Peyer's patch (tissue), 4 donors: ENCODE measurements around the gene ITPRIP. TPM values are rescaled to one million over a fixed set of nuclear protein-coding genes. Genes with fewer than 3 reads are reported as not detected.
A peak's percentile ranks its signal among the peaks of the same experiment; 100 is the strongest.

Source experiments
- DNase-seq, 3 donors: peaks; one replicate each; pipeline ENCODE4 v3.0.0-alpha.2; 2017 to 2019
- H3K27ac ChIP-seq, 4 donors: fragments of 200-600 bp; sonication (generic); one replicate each; pipeline ENCODE4 v1.5.1; 2016 to 2019
- H3K27me3 ChIP-seq, 2 donors: fragments of 200-600 bp; sonication (generic); one replicate each; pipeline ENCODE4 v1.5.1; 2019
- H3K36me3 ChIP-seq, 3 donors: fragments of 200-600 bp; sonication (generic); one replicate each; pipeline ENCODE4 v1.5.1; 2016 to 2019
- H3K4me1 ChIP-seq, 4 donors: fragments of 200-600 bp; sonication (generic); one replicate each; pipeline ENCODE4 v1.5.1; 2016 to 2019
- H3K4me3 ChIP-seq, 4 donors: fragments of 200-600 bp; sonication (generic); 1 replicate in 3 of 4; 2 replicates in 1 of 4; pipeline ENCODE4 v1.5.1; 2016 to 2019; ENCODE audit warnings: mild to moderate bottlenecking in 1 of 4
- H3K9me3 ChIP-seq, 4 donors: fragments of 200-600 bp; sonication (generic); one replicate each; pipeline ENCODE4 v1.5.1; 2016 to 2019; ENCODE audit warnings: mild to moderate bottlenecking in 1 of 4
- CTCF ChIP-seq, 6 experiments: fragments of 450-650 bp in 4 of 6; fragments of 200-600 bp in 2 of 6; sonication (generic) in 1 of 6; IDR thresholded peaks; one replicate each; pipeline ENCODE4 v1.5.1; 2017 to 2019; ENCODE audit warnings: antibody characterized with exemption in 6 of 6, mild to moderate bottlenecking in 3 of 6, moderate library complexity in 1 of 6
- POLR2A ChIP-seq, 2 donors: fragments of 450-650 bp; IDR thresholded peaks; one replicate each; pipeline ENCODE4 v1.5.1; 2017; ENCODE audit warnings: antibody characterized with exemption in 2 of 2, mild to moderate bottlenecking in 2 of 2, moderate library complexity in 2 of 2
- total RNA-seq, 4 donors: library from RNA; depleted of rRNA; stranded (reverse); fragments of >200 nt; gene quantifications; one replicate each; pipeline ENCODE4 v1.1.0, GENCODE V29; 2016

ITPRIP gene
- total RNA-seq, 4 donors from 2014 or later = 2.8 to 9.9 (median 7.7) TPM

GRCh38 chr10:104279550-104280259 lies 58.6 kb downstream of the ITPRIP start:
- Histone ChIP-seq H3K4me1 (peaks cover 0 to 2% (median 0%) of the 10 kb centered on the region in 4 donors), H3K27me3 (no peaks in the 10 kb centered on the region), H3K4me3 (no peak overlapping the region), H3K27ac (no peak overlapping the region), H3K36me3 (no peaks in the 10 kb centered on the region), H3K9me3 (no peaks in the 10 kb centered on the region)
- no peak for DNase-seq
- TF ChIP-seq POLR2A (IDR thresholded peaks at IDR 0.05) (no peak), CTCF (IDR thresholded peaks at IDR 0.05) (no peak)

- no peak overlapping the region for H3K4me3 ChIP-seq
- no peak for DNase-seq
- no peaks in the 10 kb centered on the region for H3K36me3 ChIP-seq
- no peaks in the 10 kb centered on the region for H3K9me3 ChIP-seq
- TF ChIP-seq CTCF (IDR thresholded peaks at IDR 0.05) (no peak), POLR2A (IDR thresholded peaks at IDR 0.05) (no peak)
- no peaks in the 10 kb centered on the region for H3K27me3 ChIP-seq
- peaks cover 0 to 5% (median 0%) of the 10 kb centered on the region in 4 donors for H3K4me1 ChIP-seq
- H3K27ac ChIP-seq = no peak overlapping the region
Measured at GRCh38 chr10:104277785-104278184, 60.5 kb downstream of the ITPRIP start.

GRCh38 chr10:104276192-104276591 lies 62.1 kb downstream of the ITPRIP start:
- no peaks in the 10 kb centered on the region for H3K9me3 ChIP-seq
- H3K4me1 ChIP-seq = peaks cover 0 to 5% (median 0%) of the 10 kb centered on the region in 4 donors
- H3K27me3 ChIP-seq = no peaks in the 10 kb centered on the region
- no peak for DNase-seq
- TF ChIP-seq CTCF (IDR thresholded peaks at IDR 0.05) (no peak), POLR2A (IDR thresholded peaks at IDR 0.05) (no peak)
- no peak overlapping the region for H3K4me3 ChIP-seq
- H3K27ac ChIP-seq = no peak overlapping the region
- H3K36me3 ChIP-seq = no peaks in the 10 kb centered on the region

GRCh38 chr10:104274762-104275721 lies 63.2 kb downstream of the ITPRIP start:
- DNase-seq = peak in 2 of 3 donors; percentile 68 to 81
- H3K9me3 ChIP-seq = no peaks in the 10 kb centered on the region
- H3K27ac ChIP-seq = peak overlapping the region in 1 of 4 donors; percentile 11
- H3K36me3 ChIP-seq = no peaks in the 10 kb centered on the region
- TF ChIP-seq CTCF (IDR thresholded peaks at IDR 0.05) (peak in 5 of 6 experiments; percentile 55 to 81 (median 80)), POLR2A (IDR thresholded peaks at IDR 0.05) (no peak)
- peaks cover 0 to 5% (median 0%) of the 10 kb centered on the region in 4 donors for H3K4me1 ChIP-seq
- H3K27me3 ChIP-seq = no peaks in the 10 kb centered on the region
- H3K4me3 ChIP-seq = peak overlapping the region in 3 of 4 donors; percentile 24 to 52 (median 50)

GRCh38 chr10:104273899-104274575 lies 64.2 kb downstream of the ITPRIP start:
- H3K4me1 ChIP-seq = peaks cover 0 to 5% (median 0%) of the 10 kb centered on the region in 4 donors
- H3K9me3 ChIP-seq = no peaks in the 10 kb centered on the region
- no peaks in the 10 kb centered on the region for H3K36me3 ChIP-seq
- no peak for DNase-seq
- TF ChIP-seq CTCF (IDR thresholded peaks at IDR 0.05) (no peak), POLR2A (IDR thresholded peaks at IDR 0.05) (no peak)
- no peak overlapping the region for H3K27ac ChIP-seq
- no peaks in the 10 kb centered on the region for H3K27me3 ChIP-seq
- no peak overlapping the region for H3K4me3 ChIP-seq
